Pulmonary artery endothelial cell (primary cell): ENCODE measurements around the gene TSC22D4. TPM values are rescaled to one million over a fixed set of nuclear protein-coding genes. Genes with fewer than 3 reads are reported as not detected.
A peak's percentile ranks its signal among the peaks of the same experiment; 100 is the strongest.

Experiments used
- DNase-seq: peaks from one replicate; pipeline ENCODE4 v3.0.0-alpha.2; 2011; ENCODE audit warnings: low read depth, low spot score
- total RNA-seq: library from RNA; depleted of rRNA; stranded (reverse); fragments of >200 nt; gene quantifications from 2 replicates; pipeline ENCODE4 v1.2.3, GENCODE V29; 2014

Gene TSC22D4
- total RNA-seq, 1 donor from 2014 or later = 31.1 TPM

DNA sequence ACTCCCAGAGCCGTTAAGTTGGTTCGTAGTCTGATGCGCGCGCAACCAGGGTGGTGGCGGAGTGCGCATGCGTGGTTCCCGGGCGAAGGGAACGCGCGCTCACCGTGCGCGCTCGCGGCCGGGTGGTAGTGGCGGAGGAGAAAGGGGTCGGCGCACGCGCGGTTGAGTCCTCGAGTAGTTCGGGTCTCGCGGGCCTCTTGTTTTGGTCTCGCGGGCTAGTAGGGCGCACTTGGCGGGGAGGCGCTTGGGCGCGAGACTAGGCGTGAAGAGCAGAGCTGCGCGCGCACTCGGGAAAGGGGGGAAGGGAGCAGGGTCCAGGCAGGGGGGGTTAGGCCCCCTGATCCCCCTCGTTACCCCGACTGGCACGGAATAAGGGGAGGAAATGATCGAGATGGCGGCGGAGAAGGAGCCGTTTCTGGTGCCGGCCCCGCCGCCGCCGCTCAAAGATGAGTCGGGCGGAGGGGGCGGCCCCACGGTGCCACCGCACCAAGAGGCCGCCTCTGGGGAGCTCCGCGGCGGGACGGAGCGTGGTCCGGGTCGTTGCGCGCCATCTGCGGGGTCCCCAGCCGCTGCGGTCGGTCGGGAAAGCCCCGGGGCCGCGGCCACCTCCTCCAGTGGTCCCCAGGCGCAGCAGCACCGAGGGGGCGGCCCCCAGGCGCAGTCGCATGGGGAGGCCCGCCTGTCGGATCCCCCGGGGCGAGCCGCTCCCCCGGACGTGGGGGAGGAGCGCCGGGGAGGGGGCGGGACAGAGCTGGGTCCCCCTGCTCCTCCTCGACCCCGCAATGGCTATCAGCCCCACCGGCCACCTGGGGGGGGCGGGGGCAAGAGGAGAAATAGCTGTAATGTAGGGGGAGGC is 49.1 kb downstream of the TSC22D4 start, which contains the start of gene MEPCE:
TSS of gene MEPCE (plus strand) at position 195 of the 856 bp plus-strand sequence. CDS start at position 383, 188 bp downstream.
- peak; percentile 73 for DNase-seq

DNA sequence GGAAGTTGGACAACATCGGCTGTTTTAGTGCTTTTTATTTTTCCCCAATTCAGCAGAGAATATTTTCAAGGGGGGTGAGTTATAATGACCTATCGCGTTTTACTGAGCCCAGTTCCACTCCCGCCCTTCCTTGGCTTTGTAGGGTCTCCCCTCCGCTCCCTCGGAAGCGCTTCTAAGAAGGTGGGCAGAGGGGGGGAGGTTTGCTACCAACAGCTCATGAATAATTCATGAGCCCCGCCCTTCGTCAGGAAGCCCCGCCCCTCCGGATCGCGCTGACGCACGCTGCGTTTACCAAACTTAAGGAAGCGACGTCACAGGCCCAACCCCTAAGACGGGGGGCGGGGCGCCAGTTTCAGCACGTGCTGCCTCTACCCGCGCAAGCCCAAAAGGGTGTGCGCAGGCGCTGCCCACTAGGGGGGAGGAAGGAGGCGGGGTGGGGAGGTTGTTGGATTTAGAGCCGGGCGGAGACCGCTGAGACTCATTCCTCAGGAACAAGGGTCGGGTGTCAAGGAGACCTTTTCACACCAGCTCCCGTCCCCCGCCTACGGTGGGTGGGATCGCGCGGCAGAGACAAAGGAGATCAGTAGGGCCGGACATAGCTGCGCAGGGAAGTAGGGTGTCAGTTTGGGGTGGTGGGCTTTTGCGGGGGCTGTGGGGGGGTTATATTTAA is 49.9 kb downstream of the TSC22D4 start:
- DNase-seq = peak; percentile 99

DNA sequence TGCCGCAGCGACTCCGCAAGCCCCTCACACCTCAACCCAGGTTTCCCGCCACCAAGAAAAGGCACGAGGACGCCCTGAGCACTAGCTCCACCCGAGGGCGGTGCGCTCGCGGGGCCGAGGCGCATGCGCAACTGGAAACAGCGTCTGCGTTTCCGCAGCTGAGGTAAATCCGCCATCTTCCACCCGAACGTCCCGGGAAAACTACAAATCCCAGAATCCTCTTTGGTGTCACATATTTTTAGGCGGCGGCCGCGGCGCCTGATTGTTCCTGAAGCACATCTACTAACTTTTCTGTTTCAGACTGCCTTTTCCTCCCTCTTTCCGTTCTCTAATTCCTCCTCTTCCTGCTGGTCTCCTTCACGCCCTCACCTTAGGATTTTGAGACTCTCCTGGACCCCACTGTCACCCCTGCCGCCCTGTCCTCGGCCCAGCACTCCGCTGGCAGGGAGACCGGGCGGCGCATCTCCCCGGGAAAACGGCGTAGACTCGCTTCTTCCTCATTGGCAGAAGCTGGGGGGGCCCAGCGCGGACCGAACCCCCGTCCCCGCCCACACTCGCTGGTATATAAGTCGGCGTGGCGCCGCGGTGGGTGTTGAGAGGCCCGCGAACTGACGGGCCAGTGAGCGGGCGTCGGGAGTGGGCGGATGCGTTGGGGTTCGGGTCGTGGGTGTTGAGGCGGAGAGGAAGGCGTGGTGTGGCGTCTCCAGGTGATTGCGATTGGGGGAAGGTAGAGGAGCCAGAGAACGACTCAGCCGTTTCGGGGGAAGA is 50.6 kb downstream of the TSC22D4 start, which contains the start of gene ZCWPW1:
TSS of gene ZCWPW1 (minus strand) at position 505 of the 768 bp plus-strand sequence. CDS start 8,054 bp downstream, outside the sequence.
- peak; percentile 88 for DNase-seq

DNA sequence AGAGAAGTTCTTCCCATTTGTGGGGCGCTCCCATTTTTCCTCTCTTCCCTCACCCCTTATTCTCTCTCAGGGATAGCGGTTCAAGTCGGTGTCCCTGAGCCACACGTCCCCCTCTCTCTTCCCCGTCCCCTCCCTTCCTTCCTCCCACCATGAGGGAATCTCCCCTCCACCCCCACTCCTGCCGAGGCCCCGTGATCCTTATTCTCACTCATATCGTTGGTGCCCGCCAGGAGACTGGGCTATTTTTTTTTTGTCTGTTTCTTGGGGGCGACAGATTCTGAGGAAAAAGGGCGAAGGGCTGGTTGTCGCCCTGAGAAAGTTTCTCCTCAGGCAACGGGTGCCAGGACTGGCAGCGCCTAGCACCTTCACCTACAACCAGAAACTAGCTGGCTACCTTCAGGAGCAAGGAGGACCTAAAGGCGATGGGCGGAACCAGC is 51.2 kb downstream of the TSC22D4 start:
- DNase-seq = no peak

DNA sequence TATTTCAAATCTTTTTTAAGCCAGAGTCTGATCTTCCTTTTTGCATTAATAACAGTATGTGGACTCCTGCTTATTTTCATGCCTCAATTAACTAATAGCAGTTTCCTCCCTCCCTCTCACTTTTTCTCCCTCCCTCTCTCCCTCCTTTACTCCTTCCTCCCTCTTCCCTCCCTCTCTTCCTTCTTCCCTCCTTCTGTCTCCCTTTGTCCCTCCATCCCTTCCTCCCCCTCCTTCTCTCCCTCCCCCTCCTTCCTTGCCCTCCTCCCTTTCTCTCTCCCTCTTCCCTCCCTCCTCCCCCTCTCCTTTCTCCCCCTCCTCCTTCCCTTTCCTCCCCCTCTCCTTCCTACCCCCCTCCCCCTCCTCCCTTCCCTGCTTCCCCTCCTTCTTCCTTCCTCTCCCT is 52.5 kb downstream of the TSC22D4 start:
- DNase-seq = no peak

DNA sequence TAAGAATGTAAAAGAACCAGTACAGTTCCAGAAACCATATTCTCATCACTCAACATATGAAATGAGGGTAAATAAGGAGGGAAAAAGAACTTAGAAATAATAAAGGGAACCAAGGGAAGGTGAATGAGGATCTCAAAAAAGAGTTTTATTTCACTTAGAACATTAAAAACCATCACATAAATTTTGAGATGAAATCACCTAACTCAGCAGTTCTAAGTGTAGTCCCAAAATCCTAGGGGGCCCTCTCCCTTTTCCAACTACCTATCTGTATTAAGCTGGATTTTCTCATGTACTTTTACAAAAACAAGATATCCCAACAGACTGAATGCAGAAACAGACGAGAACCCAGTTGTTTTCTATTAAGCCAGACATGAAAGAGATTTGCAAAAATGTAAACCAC is 53.7 kb downstream of the TSC22D4 start:
- DNase-seq = no peak

- DNase-seq = no peak
Observed at GRCh38 chr7:100423315-100423714, 55.7 kb downstream of the TSC22D4 start.

DNA sequence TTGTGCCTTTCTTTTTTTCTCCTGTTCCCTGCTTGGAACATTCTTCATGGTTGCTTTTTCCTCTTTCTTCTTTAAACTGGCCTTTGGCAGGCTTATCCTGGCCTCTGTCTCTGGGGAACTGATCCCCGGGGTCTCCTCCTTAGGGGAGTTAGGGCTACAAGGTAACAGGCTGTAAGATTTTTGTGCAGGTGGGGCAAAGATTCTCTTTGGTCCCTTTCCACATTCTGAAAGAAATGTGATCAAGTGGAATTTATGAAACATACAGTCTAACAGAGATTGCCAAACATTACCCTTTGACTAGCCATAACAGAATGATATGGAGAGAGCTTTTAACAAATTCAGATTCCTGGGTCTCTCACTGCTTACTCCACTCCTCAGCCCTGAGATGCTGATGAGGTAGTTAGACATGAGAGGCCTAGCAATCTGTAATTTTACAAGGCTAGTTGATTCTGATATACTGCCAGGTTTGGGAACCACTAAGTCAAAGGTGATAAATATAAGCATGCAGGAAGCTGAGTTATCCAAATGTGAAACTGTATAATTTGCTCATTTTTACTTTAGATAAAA is 59.3 kb downstream of the TSC22D4 start:
- DNase-seq = no peak

DNA sequence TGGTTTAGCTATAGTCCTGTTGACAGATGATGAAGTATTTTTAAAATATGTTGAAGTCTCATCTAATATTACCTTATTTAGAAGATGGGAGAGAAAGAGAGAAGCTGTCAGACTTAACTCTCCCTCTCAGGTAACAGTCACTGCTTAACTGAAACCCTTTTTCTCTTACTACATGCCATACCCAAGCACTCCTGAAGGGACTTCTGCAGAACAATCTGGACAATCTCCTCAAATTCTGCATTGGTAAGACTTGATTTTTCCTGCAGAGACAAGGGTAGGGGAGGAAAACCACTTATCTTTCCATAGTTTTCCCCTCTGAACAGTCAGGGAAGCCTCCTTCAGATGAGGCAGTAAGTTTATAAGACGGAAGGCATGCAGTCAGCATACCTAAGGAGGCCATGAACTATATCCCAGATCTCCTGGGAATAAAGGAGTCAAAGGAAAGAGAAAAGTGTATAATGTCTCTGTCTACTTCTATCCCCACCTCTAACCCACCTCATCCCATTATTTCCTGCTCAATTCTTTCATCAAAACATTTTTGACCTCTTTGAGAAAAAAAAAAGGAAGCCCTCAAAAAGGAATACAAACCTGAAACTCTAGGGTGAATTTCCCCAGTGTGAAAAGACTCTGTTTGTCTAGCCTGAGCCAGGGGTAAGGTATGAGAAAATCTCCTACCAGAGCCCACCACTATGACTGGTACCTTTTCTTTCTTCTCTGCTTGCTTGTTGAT is 59.9 kb downstream of the TSC22D4 start:
- DNase-seq = no peak

Other genes with a start within 250 kb of the TSC22D4 start
- gene SPDYE3, start 171.5 kb downstream of the TSC22D4 start, total RNA-seq = not detected in 2 replicates
- 3.4 and 10.8 TPM in 2 replicates for gene PILRB, start 121.1 kb downstream of the TSC22D4 start, total RNA-seq
- 0.13 TPM in 1 of 2 replicates, not detected in the other for gene PILRA, start 105.7 kb downstream of the TSC22D4 start, total RNA-seq
- 0.42 and 0.53 TPM in 2 replicates for gene ZCWPW1, start 50.5 kb downstream of the TSC22D4 start, total RNA-seq
- gene MEPCE, start 49.4 kb downstream of the TSC22D4 start, total RNA-seq = 48.3 and 50.6 TPM in 2 replicates
- gene PPP1R35, start 42.7 kb downstream of the TSC22D4 start, total RNA-seq = 26.1 and 30.5 TPM in 2 replicates
- gene SPACDR, start 15.0 kb downstream of the TSC22D4 start, total RNA-seq = 1.2 TPM in 2 replicates
- 2.0 and 4.2 TPM in 2 replicates for gene NYAP1, start 4.7 kb upstream of the TSC22D4 start, total RNA-seq
- 27.1 and 36.5 TPM in 2 replicates for gene AGFG2, start 60.0 kb upstream of the TSC22D4 start, total RNA-seq
- gene SAP25, start 94.7 kb upstream of the TSC22D4 start, total RNA-seq = 0.11 TPM in 1 of 2 replicates, not detected in the other
- 7.3 and 9.6 TPM in 2 replicates for gene LRCH4, start 106.9 kb upstream of the TSC22D4 start, total RNA-seq
- gene FBXO24, start 107.1 kb upstream of the TSC22D4 start, total RNA-seq = 0.07 and 0.74 TPM in 2 replicates
- 0.35 and 0.53 TPM in 2 replicates for gene PCOLCE, start 123.1 kb upstream of the TSC22D4 start, total RNA-seq
- 4.3 and 4.6 TPM in 2 replicates for gene MOSPD3, start 133.3 kb upstream of the TSC22D4 start, total RNA-seq
- gene TFR2, start 162.3 kb upstream of the TSC22D4 start, total RNA-seq = 0.33 and 0.85 TPM in 2 replicates
- not detected in 2 replicates for gene ACTL6B, start 177.2 kb upstream of the TSC22D4 start, total RNA-seq
- gene GNB2, start 194.5 kb upstream of the TSC22D4 start, total RNA-seq = 90.3 and 115 TPM in 2 replicates
- gene GIGYF1, start 215.0 kb upstream of the TSC22D4 start, total RNA-seq = 15.8 TPM in 2 replicates
- gene POP7, start 226.9 kb upstream of the TSC22D4 start, total RNA-seq = 54.5 and 54.6 TPM in 2 replicates
- not detected in 2 replicates for gene EPO, start 241.3 kb upstream of the TSC22D4 start, total RNA-seq